Stimulated activated naive CD8-positive, alpha-beta T cell treated with anti-CD3 and anti-CD28 coated beads, Interleukin-15, Interleukin-2, amounts not matched to agents 100 U/mL and 50 U/mL, for 24 hours (primary cell): ENCODE measurements around the gene ELOVL6.
"Not testable (repeated sequence)": the region's sequence is repeated elsewhere in the genome, so short reads cannot be mapped to it uniquely, and the experiment has no call there.

Source experiments
- ATAC-seq: fragments of 150-1000 bp; cut with Tn5 transposase; one replicate; pipeline ENCODE4 v1.10.0; 2021
- DNase-seq: peaks from one replicate; pipeline ENCODE4 v3.0.0; 2021

The ELOVL6 gene

GRCh38 chr4:110075083-110075738 is 123.2 kb downstream of the ELOVL6 start:
- no peak for DNase-seq
- ATAC-seq, result no peak

- DNase-seq, result no peak
- no peak for ATAC-seq
Observed at GRCh38 chr4:110074570-110074969, 123.8 kb downstream of the ELOVL6 start.

GRCh38 chr4:110073053-110073845 is 125.2 kb downstream of the ELOVL6 start:
- DNase-seq, result no peak
- no peak for ATAC-seq

- DNase-seq, result no peak
- ATAC-seq, result no peak
Observed at GRCh38 chr4:110071466-110071865, 126.9 kb downstream of the ELOVL6 start.

GRCh38 chr4:110068248-110068647 is 130.2 kb downstream of the ELOVL6 start:
- no peak for ATAC-seq
- DNase-seq, result no peak

- no peak for DNase-seq
- ATAC-seq, result no peak
Observed at GRCh38 chr4:110064934-110065333, 133.5 kb downstream of the ELOVL6 start.

GRCh38 chr4:110064295-110064694 is 134.1 kb downstream of the ELOVL6 start:
- ATAC-seq (no peak), DNase-seq (no peak)

- ATAC-seq (no peak), DNase-seq (no peak)
Observed at GRCh38 chr4:110062166-110062565, 136.2 kb downstream of the ELOVL6 start.

- DNase-seq, result no peak
- ATAC-seq, result no peak
Observed at GRCh38 chr4:110061076-110061475, 137.3 kb downstream of the ELOVL6 start.

- peak; percentile 16 for ATAC-seq
- DNase-seq, result no peak
Observed at GRCh38 chr4:110059556-110060191, 138.7 kb downstream of the ELOVL6 start.

- ATAC-seq (no peak), DNase-seq (no peak)
Observed at GRCh38 chr4:110058677-110059076, 139.7 kb downstream of the ELOVL6 start.

GRCh38 chr4:110055158-110055768 is 143.2 kb downstream of the ELOVL6 start:
- ATAC-seq (peak; percentile 72), DNase-seq (no peak)

- no peak for ATAC-seq
- peak; percentile 53 for DNase-seq
Observed at GRCh38 chr4:110049951-110050925, 148.2 kb downstream of the ELOVL6 start.

GRCh38 chr4:110046588-110047049 is 151.8 kb downstream of the ELOVL6 start:
- DNase-seq (no peak), ATAC-seq (no peak)

GRCh38 chr4:110042545-110043517 is 155.6 kb downstream of the ELOVL6 start:
- ATAC-seq (no peak), DNase-seq (no peak)

GRCh38 chr4:110041735-110042134 is 156.7 kb downstream of the ELOVL6 start:
- ATAC-seq (no peak), DNase-seq (no peak)

- not testable (repeated sequence) for ATAC-seq, DNase-seq
Observed at GRCh38 chr4:110039164-110039563, 159.3 kb downstream of the ELOVL6 start.

GRCh38 chr4:110034026-110034393 is 164.4 kb downstream of the ELOVL6 start:
- no peak for DNase-seq
- ATAC-seq, result no peak

- no peak for ATAC-seq
- DNase-seq, result no peak
Observed at GRCh38 chr4:110033355-110034025, 164.9 kb downstream of the ELOVL6 start.

- DNase-seq (no peak), ATAC-seq (no peak)
Observed at GRCh38 chr4:110032603-110033002, 165.8 kb downstream of the ELOVL6 start.
